ENCODE data around the gene GNAZ.

GRCh38 chr22:23108249-23109078 is 38.1 kb downstream of the GNAZ start:
- TF ChIP-seq POLR2AphosphoS5 (IDR thresholded peaks at IDR 0.05): no peak
- TF ChIP-seq CTCF (IDR thresholded peaks at IDR 0.05): no peak
